BJ (cell line): ENCODE data around the gene STXBP1. TPM values are rescaled to one million over a fixed set of nuclear protein-coding genes. Genes with fewer than 3 reads are reported as not detected.
"Not testable (repeated sequence)": the region's sequence is repeated elsewhere in the genome, so short reads cannot be mapped to it uniquely, and the experiment has no call there.

ENCODE experiments used
- CTCF ChIA-PET: fragments of 350-600 bp; formaldehyde crosslinking; extraction: SDS; loops from one replicate; lab custom pipeline; 2021; ENCODE audit warnings: antibody characterized with exemption, inconsistent platforms; lab: Yijun Ruan, JAX
- POLR2A ChIA-PET: fragments of 300-600 bp; sonication (Branson Sonifier 250); formaldehyde crosslinking; extraction: SDS; loops from one replicate; lab custom pipeline; 2021; ENCODE audit warnings: antibody characterized with exemption; lab: Charles Lee
- DNase-seq: peaks from one replicate; pipeline ENCODE4 v3.0.0-alpha.2; 2011; ENCODE audit warnings: low read depth
- H3K27me3 ChIP-seq: 2 replicates; pipeline ENCODE4 v1.6.0; 2011; ENCODE audit warnings: low read length; ENCODE audit not compliant: control insufficient read depth, insufficient read depth
- H3K36me3 ChIP-seq: 2 replicates; pipeline ENCODE4 v1.5.1; 2011; ENCODE audit warnings: low read length; ENCODE audit not compliant: control insufficient read depth, insufficient read depth
- H3K4me3 ChIP-seq: 2 replicates; pipeline ENCODE4 v1.5.1; 2011; ENCODE audit warnings: low read depth, mild to moderate bottlenecking, control low read depth, low read length
- polyA plus RNA-seq: library from polyadenylated mRNA; depleted of rRNA; stranded (reverse); fragments of >200 nt; gene quantifications from 2 replicates; pipeline ENCODE4 v1.2.3, GENCODE V29; 2011
- TF ChIP-seq, protein P1 (sequence below): IDR thresholded peaks from 2 replicates; pipeline ENCODE4 v1.5.1; 2011; ENCODE audit warnings: low read depth, mild to moderate bottlenecking, control low read depth, inconsistent platforms, low read length, moderate library complexity; ENCODE audit not compliant: insufficient read depth

Gene STXBP1
- polyA plus RNA-seq, 1 experiment = 18.1 TPM

DNA sequence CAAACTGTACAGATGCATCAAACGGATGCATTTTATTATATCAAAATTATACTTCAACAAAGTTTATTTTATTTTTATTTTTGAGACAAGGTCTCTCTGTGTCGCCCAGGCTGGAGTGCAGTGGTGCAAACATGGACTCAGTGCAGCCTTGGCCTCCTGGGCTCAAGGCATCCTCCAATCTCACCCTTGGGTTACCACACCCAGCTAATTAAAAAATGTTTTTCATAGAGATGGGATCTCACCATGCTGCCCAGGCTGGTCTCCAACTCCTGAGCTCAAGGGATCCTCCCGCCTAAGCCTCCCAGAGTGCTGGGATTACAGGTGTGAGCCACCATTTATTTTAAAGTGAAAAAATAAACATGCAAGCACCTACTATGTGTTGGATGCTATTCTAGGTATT lies 40.1 kb upstream of the STXBP1 start:
- H3K36me3 ChIP-seq = no peaks in the 10 kb centered on the region
- H3K27me3 ChIP-seq = no peaks in the 10 kb centered on the region
- no peak overlapping the region for H3K4me3 ChIP-seq
- POLR2A ChIA-PET = no interaction called here
- CTCF ChIA-PET = interaction anchor here (0.6 to 1.5 kb wide), 6 partner anchors 13 to 475 kb away, joined by 3 read pairs; partner anchors contain the start of gene SLC2A8
- TF ChIP-seq, protein P1, sequence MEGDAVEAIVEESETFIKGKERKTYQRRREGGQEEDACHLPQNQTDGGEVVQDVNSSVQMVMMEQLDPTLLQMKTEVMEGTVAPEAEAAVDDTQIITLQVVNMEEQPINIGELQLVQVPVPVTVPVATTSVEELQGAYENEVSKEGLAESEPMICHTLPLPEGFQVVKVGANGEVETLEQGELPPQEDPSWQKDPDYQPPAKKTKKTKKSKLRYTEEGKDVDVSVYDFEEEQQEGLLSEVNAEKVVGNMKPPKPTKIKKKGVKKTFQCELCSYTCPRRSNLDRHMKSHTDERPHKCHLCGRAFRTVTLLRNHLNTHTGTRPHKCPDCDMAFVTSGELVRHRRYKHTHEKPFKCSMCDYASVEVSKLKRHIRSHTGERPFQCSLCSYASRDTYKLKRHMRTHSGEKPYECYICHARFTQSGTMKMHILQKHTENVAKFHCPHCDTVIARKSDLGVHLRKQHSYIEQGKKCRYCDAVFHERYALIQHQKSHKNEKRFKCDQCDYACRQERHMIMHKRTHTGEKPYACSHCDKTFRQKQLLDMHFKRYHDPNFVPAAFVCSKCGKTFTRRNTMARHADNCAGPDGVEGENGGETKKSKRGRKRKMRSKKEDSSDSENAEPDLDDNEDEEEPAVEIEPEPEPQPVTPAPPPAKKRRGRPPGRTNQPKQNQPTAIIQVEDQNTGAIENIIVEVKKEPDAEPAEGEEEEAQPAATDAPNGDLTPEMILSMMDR = no peak
- no peak for DNase-seq

DNA sequence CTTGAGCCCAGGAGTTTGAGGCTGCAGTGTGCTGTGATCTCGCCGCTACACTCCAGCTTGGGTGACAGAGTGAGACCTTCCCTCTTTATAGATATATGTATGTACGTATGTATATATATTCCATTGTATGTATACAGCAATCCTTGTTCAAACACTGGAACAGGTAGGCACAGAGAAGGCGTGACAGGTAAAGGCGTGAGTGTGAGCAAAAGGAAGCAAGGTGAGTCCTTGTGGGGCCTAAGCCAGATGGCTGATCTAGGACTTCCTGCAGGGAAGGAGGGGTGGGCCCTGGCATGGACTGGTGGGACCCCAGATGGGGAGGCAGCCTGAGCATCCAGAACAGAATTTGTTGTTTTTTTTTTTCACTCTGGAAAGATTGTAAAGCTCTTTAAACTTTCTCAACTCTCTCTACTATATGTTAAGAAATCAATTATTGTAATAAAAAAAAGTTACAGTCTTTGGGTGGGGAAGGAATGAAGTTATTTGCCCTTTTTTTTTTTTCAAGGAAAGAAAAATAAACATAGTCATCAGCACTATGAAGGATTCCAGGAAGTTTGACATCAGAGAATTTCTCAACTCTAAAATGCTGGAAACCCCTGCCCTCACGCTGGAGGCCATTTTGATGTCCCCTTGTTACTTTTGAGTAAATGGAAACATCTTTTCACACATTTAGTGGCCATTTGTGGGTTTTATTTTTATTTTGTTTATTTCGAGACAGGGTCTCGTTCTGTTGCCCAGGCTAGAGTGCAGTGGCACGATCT lies 38.9 kb upstream of the STXBP1 start:
- CTCF ChIA-PET = interaction anchor here (1.1 to 1.4 kb wide), 4 partner anchors 48 to 212 kb away, joined by 3 read pairs; partner anchors contain the start of gene CDK9
- H3K36me3 ChIP-seq = no peaks in the 10 kb centered on the region
- H3K27me3 ChIP-seq = no peaks in the 10 kb centered on the region
- TF ChIP-seq, protein P1 = no peak
- POLR2A ChIA-PET = interaction anchor here (0.6 to 1.0 kb wide), 5 partner anchors 11 to 612 kb away, joined by 3 to 11 read pairs (median 3); no protein-coding TSS in a partner anchor
- peak; percentile 67 for DNase-seq
- no peak overlapping the region for H3K4me3 ChIP-seq

DNA sequence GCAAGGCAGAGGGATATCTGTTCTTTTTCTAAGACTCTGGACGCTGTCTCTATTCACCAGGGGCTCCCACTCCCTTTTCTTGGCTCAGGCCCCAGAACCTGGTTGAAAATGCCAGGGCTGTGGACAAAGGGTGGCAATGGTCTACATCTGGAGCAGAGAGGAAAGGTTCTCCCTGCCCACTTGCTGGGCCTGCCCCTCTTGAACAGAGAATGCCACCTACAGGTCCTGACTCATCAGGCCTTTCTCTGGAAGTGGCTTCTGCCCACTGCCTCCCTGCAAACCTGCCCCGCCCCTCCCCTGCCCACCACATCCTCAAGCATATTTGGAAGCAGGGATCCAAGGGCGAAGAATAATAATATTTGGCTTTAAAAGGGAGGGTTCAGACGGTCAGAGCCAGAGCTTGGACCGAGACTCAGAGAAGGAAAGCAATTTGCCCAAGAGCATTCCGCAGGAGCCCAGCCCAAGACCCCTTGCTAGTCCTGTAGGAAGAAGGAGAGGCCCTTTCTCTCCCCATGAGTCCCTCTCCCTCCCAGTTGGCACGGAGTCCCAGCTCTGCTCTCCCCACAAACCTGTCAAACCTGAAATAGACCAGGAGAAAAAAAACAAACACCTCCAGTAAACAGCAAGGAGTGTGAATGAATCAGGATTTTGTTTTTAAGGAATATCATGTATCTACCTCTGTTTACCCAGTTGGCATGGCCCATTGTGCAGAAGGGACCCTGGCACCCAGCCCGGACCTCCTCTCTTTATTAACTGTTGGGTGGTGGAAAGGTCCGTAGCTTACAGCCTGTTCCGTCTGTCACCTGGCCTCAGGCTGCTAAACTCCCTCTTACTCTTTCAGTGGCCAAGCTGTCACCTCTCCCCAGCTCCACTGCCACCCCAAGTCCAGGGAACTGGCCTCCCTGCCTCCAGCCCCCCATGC lies 37.7 kb upstream of the STXBP1 start:
- no peak overlapping the region for H3K4me3 ChIP-seq
- TF ChIP-seq, protein P1 = no peak
- POLR2A ChIA-PET = interaction anchor here (0.6 kb wide), 1 partner anchor 33 kb away, joined by 7 read pairs; no protein-coding TSS in a partner anchor
- CTCF ChIA-PET = interaction anchor here (1.0 to 1.7 kb wide), 2 partner anchors 16 to 160 kb away, joined by 4 to 6 read pairs; partner anchors contain the start of gene TOR2A
- DNase-seq = no peak
- H3K27me3 ChIP-seq = no peaks in the 10 kb centered on the region
- H3K36me3 ChIP-seq = no peaks in the 10 kb centered on the region

DNA sequence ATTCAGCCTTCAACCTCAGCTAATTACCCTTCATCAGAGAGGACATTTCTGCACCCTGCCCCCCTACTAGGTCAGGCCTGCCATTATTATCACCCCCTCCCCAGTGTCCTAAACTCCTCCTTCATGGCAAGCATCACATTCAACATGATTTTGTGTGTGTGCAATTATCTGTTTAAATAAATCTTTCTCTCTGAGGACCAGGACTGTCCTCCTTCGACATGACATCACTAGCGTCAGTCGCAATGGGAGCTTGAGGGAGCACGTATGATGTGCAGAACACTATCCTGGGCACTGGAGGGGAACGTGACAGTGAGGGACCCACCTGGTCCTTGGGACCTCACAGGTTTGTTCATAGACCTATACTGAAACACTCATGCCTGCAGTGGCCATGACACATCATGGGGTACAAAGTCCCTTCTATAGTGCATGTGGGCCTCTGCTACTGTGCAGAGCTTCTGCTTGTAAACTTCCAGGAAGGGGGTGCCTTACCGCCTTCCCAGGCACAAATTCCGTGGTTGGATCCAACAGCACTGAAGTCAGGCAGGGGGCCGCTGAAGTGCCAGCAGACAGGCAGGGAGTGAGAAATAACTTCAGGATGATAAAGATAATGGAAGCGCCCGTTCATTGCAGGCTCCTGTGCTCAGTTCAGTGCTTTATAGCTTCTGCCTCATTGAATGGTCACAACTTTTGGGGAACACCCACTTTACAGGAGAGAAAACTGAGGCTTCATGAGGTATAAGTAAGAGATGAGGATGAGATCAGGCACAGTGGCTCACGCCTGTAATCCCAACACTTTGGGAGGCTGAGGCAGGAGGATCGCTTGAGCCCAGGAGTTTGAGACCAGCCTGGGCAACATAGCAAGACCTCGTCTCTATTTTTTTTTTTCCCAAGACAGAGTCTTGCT lies 36.0 kb upstream of the STXBP1 start:
- CTCF ChIA-PET = interaction anchor here (0.9 to 1.5 kb wide), 4 partner anchors 10 to 70 kb away, joined by 3 read pairs; no protein-coding TSS in a partner anchor
- POLR2A ChIA-PET = no interaction called here
- Histone ChIP-seq H3K27me3 (no peaks in the 10 kb centered on the region), H3K4me3 (no peak overlapping the region), H3K36me3 (no peaks in the 10 kb centered on the region)
- no peak for DNase-seq
- TF ChIP-seq, protein P1 = no peak

DNA sequence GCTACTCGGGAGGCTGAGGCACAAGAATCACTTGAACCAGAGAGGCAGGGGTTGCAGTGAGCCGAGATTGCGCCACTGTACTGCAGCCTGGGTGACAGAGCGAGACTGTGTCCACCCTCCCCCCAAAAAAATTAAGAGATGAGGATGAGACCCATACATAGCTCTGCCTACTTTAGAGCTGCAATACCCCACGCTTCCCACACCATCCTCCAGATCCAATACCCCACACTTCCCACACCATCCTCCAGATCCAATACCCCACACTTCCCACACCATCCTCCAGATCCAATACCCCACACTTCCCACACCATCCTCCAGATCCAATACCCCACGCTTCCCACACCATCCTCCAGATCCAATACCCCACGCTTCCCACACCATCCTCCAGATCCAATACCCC lies 34.9 kb upstream of the STXBP1 start:
- DNase-seq, H3K27me3 ChIP-seq, H3K36me3 ChIP-seq, POLR2A ChIA-PET, H3K4me3 ChIP-seq: not testable (repeated sequence)
- CTCF ChIA-PET = interaction anchor here (1.0 to 1.5 kb wide), 3 partner anchors 8 to 72 kb away, joined by 3 to 5 read pairs (median 3); no protein-coding TSS in a partner anchor
